H1 (cell line): ENCODE measurements around the gene PSD2.

Experiments
- CTCF ChIP-seq, 3 experiments: IDR thresholded peaks; 1 replicate in 2 of 3; 2 replicates in 1 of 3; pipeline versions ENCODE4 v1.5.1 to v1.6.1; 2011; ENCODE audit warnings: low read length in 3 of 3, mild to moderate bottlenecking in 3 of 3, inconsistent platforms in 2 of 3, low read depth in 1 of 3, moderate library complexity in 1 of 3; ENCODE audit not compliant: insufficient read depth in 1 of 3; ENCODE audit errors: control extremely low read depth in 1 of 3
- EGR1 ChIP-seq: IDR thresholded peaks from 2 replicates; pipeline ENCODE4 v1.6.1; 2011; ENCODE audit warnings: low read depth, low read length, borderline replicate concordance
- MAFK ChIP-seq: IDR thresholded peaks from 2 replicates; pipeline ENCODE4 v1.6.1; 2012; ENCODE audit warnings: low read depth, mild to moderate bottlenecking, improper control_type of control experiment, low read length

GRCh38 chr5:139747583-139748504 lies 47.8 kb upstream of the PSD2 start:
- TF ChIP-seq CTCF (IDR thresholded peaks at IDR 0.05; ENCODE audit: control extremely low read depth in 1 of 3, insufficient read depth in 1 of 3, low read depth in 1 of 3, low read length in 3 of 3) (no peak), MAFK (no peak), EGR1 (peak; percentile 80; the same call in 1 of the 2 replicates)
